Stimulated activated CD8-positive, alpha-beta memory T cell treated with anti-CD3 and anti-CD28 coated beads, Interleukin-4, amount 100 ng/mL, for 48 hours (primary cell): Measurements from ENCODE around the gene EXOC8.

Experiments
- DNase-seq: peaks from one replicate; pipeline ENCODE4 v3.0.0-alpha.2; 2020

The EXOC8 gene

DNA sequence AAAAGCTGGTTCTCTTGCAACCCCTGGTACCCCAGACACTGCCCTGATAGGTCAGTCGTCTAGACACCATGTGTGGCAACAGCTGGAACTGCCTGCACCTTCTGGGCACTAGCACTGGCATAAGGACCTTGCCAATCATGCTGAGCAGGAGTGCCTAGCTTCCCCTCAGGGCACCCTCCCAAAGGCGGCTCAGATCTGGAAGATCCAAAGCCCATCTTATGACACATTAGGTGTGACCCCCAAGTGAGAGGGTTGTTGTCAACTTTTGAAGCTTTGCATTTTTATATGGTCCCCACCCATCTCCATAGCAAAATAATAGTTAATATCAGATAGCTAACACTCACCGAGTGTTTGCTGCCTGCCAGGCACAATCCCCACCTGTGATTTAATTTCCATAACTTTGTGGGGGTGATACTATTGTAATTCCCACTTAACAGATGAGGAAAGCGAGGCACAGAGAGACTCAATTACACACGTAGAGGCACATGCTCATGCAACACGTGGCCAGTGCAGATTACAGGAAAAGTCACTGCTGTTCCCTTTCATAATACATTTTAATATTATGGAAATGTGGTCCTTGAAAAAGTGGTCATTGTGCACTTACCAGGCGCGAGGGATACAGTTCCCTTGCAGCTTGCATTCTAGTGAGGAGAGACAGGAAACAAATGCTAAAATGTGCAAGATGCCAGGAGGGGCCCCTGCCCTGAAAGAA, 25.8 kb downstream of the EXOC8 start:
- no peak for DNase-seq

DNA sequence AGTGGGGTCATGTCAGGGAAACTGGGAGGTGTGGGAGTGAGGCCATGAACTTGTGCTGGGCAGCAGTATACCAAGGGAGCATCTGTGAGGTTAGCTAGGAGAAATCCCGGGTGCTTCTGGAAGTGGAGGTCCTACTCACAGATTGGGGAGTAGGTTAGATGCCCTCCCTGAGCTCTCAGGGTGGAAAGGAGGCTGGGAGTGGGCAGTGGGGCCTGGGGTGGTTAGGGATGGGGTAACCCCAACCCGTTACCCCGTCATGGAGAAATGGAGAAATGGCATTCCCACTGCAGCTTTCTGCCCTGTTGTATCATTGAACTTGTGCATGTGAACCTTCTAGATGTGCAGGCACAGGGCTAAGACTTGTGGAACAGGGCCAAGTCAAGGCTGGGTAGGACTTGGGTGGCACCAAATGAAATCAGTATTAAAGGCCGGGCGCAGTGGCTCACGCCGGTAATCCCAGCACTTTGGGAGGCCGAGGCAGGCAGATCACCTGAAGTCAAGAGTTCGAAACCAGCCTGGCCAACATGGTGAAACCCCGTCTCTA, 27.2 kb downstream of the EXOC8 start:
- no peak for DNase-seq

DNA sequence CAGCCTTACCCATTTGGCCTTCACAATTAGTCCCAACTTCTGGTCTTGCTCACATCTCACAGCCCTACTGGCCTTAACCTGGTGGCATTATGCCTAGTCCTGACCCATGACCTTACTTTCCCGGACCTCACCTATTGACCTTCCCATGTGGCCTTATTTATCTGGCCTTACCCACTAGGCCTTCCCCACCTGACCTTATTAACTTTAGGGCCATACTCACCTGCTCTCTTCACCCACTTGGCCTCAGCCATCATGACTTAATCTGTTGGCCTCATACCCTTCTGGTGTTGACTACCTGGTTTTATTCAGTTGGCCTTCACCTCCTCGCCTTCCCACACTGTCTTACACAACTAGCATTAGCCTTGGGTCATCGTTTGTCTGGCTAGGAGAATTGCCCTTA, 35.7 kb downstream of the EXOC8 start:
- DNase-seq = no peak

DNA sequence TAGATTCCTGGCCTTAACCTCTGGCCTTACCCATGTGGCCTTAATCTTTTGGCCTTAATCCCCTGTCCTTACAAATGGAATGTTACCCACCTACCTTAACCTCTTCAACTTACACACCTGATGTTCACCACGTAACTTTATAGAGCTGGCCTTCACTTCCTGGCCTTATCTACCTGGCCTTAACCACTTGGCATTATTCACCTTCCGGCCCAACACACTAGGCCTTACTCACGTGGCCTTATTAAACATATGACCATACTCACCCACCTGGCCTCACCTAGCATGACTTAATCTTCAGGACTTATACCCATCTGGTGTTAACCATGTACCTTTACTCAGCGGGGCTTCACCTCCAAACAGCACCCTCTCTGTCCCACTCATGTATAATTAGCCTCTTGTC, 41.7 kb downstream of the EXOC8 start:
- DNase-seq = no peak

DNA sequence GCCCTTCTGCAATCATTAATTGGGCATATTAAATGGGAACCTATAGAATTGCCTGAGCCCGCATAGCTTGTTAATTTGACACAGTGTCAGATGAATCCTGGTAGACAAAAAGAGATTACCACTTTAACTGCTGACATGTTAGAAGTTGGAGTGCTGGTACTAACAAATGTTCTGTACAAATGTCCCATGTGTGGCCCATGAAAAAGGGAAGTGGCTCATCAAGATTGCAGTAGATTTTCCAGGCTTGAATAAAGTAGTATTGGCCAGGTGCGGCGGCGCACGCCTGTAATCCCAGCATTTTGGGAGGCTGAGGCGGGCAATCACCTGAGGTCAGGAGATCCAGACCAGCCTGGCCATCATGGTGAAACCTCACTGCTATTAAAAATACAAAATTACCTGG, 51.0 kb downstream of the EXOC8 start:
- no peak for DNase-seq

DNA sequence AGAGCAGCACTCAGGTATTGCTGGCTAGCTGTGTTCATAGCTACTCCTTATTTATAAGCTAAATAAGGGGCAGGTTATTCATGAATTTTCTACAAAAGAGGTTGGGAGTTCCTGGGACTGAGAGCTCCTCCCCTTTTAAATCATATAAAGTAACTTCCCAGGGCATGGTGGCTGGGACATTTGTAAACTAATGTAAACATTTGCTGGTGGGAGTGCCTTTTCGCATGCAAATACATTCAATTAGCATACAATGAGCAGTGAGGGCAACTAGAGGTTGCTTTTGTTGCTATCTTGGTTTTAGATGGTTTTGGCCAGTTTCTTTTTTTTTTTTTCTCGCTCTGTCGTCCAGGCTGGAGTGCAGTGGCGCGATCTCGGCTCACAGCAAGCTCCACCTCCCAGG, 53.2 kb downstream of the EXOC8 start:
- DNase-seq = no peak
